ENCODE measurements around the gene MAP3K13. TPM values are rescaled to one million over a fixed set of nuclear protein-coding genes. Genes with fewer than 3 reads are reported as not detected.

The MAP3K13 gene
- total RNA-seq, 1 experiment from 2014 or later = 21.0 TPM

DNA sequence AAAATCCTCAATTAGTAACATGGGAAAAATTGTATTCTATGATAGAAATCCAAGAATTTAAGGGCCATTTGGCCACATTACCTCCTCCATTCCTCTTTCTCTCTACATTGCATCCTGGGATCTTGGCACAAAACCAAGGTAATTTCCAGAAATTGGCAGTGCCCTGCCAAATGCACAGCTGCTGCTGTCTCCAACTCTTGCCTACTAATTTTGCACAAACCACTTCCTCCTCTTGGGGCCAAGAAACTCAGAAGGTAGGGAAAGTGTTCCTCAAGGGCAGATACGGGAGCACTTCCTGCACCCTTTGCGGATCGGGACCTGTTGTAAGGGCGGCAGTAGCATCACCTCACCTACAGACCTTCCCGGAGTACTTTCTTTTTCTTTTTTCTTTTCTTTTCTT is 57.8 kb downstream of the MAP3K13 start:
- no peak for ATAC-seq
- Histone ChIP-seq H3K4me2 (ENCODE audit: low read length) (no peak overlapping the region), H2AFZ (ENCODE audit: low read depth, low read length, poor library complexity, severe bottlenecking) (no peak overlapping the region), H3K4me3 (replicated peaks in 1 of 2; ENCODE audit: low read depth in 1 of 2, low read length in 2 of 2) (no peak overlapping the region), H3K27ac (ENCODE audit: low read depth, low read length) (no peak overlapping the region), H3K9ac (ENCODE audit: low read length) (no peak overlapping the region), H4K20me1 (ENCODE audit: insufficient read depth) (no peaks in the 10 kb centered on the region), H3K4me1 (ENCODE audit: control insufficient read depth in 1 of 2, insufficient read depth in 2 of 2, low read length in 2 of 2) (peaks cover 10 to 27% of the 10 kb centered on the region in 2 experiments; a peak in 3 of 4 replicates), H3K36me3 (ENCODE audit: control insufficient read depth in 1 of 2, insufficient read depth in 2 of 2, low read length in 2 of 2) (no peaks in the 10 kb centered on the region), H3K9me2 (ENCODE audit: insufficient read depth) (no peaks in the 10 kb centered on the region), H3K27me3 (ENCODE audit: insufficient read depth, low read length) (no peaks in the 10 kb centered on the region), H3K79me2 (ENCODE audit: insufficient read depth, low read length) (no peaks in the 10 kb centered on the region), H3K9me3 (ENCODE audit: control insufficient read depth in 1 of 2, insufficient read depth in 1 of 2, low read depth in 1 of 2, low read length in 2 of 2) (no peaks in the 10 kb centered on the region)
- TF ChIP-seq SP1 (IDR thresholded peaks at IDR 0.05; ENCODE audit: low read depth) (peak; percentile 44; the same call in 1 of the 2 replicates), ZFX (IDR thresholded peaks at IDR 0.05) (no peak)
- CTCF ChIA-PET = no interaction called here
- RAD21 ChIA-PET (ENCODE audit: low non-redundant PET in 1 of 2, low total read pairs in 2 of 2, uncharacterized antibody in 2 of 2, unreplicated experiment in 2 of 2) = no interaction called here
- POLR2A ChIA-PET = no interaction called here
- no TSS peak for BruUV-seq (replicated peaks)
- DNase-seq (ENCODE audit: low read depth, low spot score) = no peak
- intact Hi-C loops (cut with micrococcal nuclease) = no loop called here

GRCh38 chr3:185421577-185422232 is 58.8 kb downstream of the MAP3K13 start:
- ATAC-seq = no peak
- H3K9me3 ChIP-seq (ENCODE audit: control insufficient read depth in 1 of 2, insufficient read depth in 1 of 2, low read depth in 1 of 2, low read length in 2 of 2) = no peaks in the 10 kb centered on the region
- H2AFZ ChIP-seq (ENCODE audit: low read depth, low read length, poor library complexity, severe bottlenecking) = no peak overlapping the region
- intact Hi-C loops (cut with micrococcal nuclease) = no loop called here
- DNase-seq (ENCODE audit: low read depth, low spot score) = no peak
- RAD21 ChIA-PET (ENCODE audit: low non-redundant PET in 1 of 2, low total read pairs in 2 of 2, uncharacterized antibody in 2 of 2, unreplicated experiment in 2 of 2) = no interaction called here
- CTCF ChIA-PET = no interaction called here
- H3K27ac ChIP-seq (ENCODE audit: low read depth, low read length) = no peak overlapping the region
- H3K27me3 ChIP-seq (ENCODE audit: insufficient read depth, low read length) = no peaks in the 10 kb centered on the region
- POLR2A ChIA-PET = no interaction called here
- H3K79me2 ChIP-seq (ENCODE audit: insufficient read depth, low read length) = no peaks in the 10 kb centered on the region
- no peaks in the 10 kb centered on the region for H4K20me1 ChIP-seq (ENCODE audit: insufficient read depth)
- H3K9ac ChIP-seq (ENCODE audit: low read length) = no peak overlapping the region
- H3K36me3 ChIP-seq (ENCODE audit: control insufficient read depth in 1 of 2, insufficient read depth in 2 of 2, low read length in 2 of 2) = no peaks in the 10 kb centered on the region
- BruUV-seq (replicated peaks) = no TSS peak
- no peak overlapping the region for H3K4me3 ChIP-seq (replicated peaks in 1 of 2; ENCODE audit: low read depth in 1 of 2, low read length in 2 of 2)
- TF ChIP-seq ATF3 (IDR thresholded peaks at IDR 0.05) = no peak
- TF ChIP-seq SP1 (IDR thresholded peaks at IDR 0.05; ENCODE audit: low read depth) = no peak
- TF ChIP-seq SIN3A (IDR thresholded peaks at IDR 0.05; ENCODE audit: low read depth) = no peak
- TF ChIP-seq ZFX (IDR thresholded peaks at IDR 0.05) = no peak
- no peak for TF ChIP-seq ZBTB33 (IDR thresholded peaks at IDR 0.05; ENCODE audit: extremely low read depth, insufficient replicate concordance, low read length)
- no peak for TF ChIP-seq RAD21 (IDR thresholded peaks at IDR 0.05; ENCODE audit: low read depth)
- no peak for TF ChIP-seq EZH2phosphoT487 (IDR thresholded peaks at IDR 0.05; ENCODE audit: borderline replicate concordance)
- TF ChIP-seq POLR2AphosphoS5 (IDR thresholded peaks at IDR 0.05; ENCODE audit: low read depth, low read length) = no peak
- TF ChIP-seq TCF7L2 (IDR thresholded peaks at IDR 0.05; ENCODE audit: borderline replicate concordance, extremely low read depth, insufficient read depth, insufficient read length) = no peak
- TF ChIP-seq CBX3 (IDR thresholded peaks at IDR 0.05; ENCODE audit: low read depth) = no peak
- no peak for TF ChIP-seq EGR1 (IDR thresholded peaks at IDR 0.05; ENCODE audit: low read depth)
- no peak for TF ChIP-seq SRF (IDR thresholded peaks at IDR 0.05; ENCODE audit: low read depth)
- no peak for TF ChIP-seq CTCF (IDR thresholded peaks at IDR 0.05 in 2 of 3, conservative IDR thresholded peaks at IDR 0.05 in 1 of 3; ENCODE audit: borderline replicate concordance in 1 of 3, insufficient read depth in 1 of 3, low read depth in 2 of 3, low read length in 2 of 3)
- no peak overlapping the region for H3K4me2 ChIP-seq (ENCODE audit: low read length)
- H3K9me2 ChIP-seq (ENCODE audit: insufficient read depth) = no peaks in the 10 kb centered on the region
- H3K4me1 ChIP-seq (ENCODE audit: control insufficient read depth in 1 of 2, insufficient read depth in 2 of 2, low read length in 2 of 2) = peaks cover 10 to 27% of the 10 kb centered on the region in 2 experiments; a peak in 3 of 4 replicates

Measured in HCT116 (cell line).